GM12892 (cell line): ENCODE data around the gene ARHGAP9.
"Not testable (repeated sequence)": the region's sequence is repeated elsewhere in the genome, so short reads cannot be mapped to it uniquely, and the experiment has no call there.

ENCODE experiments used
- POLR2A ChIP-seq: IDR thresholded peaks from 2 replicates; pipeline ENCODE4 v1.6.1; 2011; ENCODE audit warnings: low read depth, low read length, control low read depth
- POLR2AphosphoS5 ChIP-seq: IDR thresholded peaks from 2 replicates; pipeline ENCODE4 v1.6.1; 2011; ENCODE audit warnings: low read depth, low read length, control low read depth
- TAF1 ChIP-seq: IDR thresholded peaks from 2 replicates; pipeline ENCODE4 v1.6.1; 2011; ENCODE audit warnings: low read depth, mild to moderate bottlenecking, control low read depth, low read length, borderline replicate concordance

GRCh38 chr12:57441393-57441792 is 38.3 kb downstream of the ARHGAP9 start:
- TF ChIP-seq POLR2A, POLR2AphosphoS5, TAF1: not testable (repeated sequence)
